Measurements from ENCODE around the gene NME9. TPM values are rescaled to one million over a fixed set of nuclear protein-coding genes. Genes with fewer than 3 reads are reported as not detected.

The NME9 gene
- total and polyA plus RNA-seq, 7 experiments from 2014 or later: 0.52 to 2.0 (median 0.71) TPM; not detected in 1

DNA sequence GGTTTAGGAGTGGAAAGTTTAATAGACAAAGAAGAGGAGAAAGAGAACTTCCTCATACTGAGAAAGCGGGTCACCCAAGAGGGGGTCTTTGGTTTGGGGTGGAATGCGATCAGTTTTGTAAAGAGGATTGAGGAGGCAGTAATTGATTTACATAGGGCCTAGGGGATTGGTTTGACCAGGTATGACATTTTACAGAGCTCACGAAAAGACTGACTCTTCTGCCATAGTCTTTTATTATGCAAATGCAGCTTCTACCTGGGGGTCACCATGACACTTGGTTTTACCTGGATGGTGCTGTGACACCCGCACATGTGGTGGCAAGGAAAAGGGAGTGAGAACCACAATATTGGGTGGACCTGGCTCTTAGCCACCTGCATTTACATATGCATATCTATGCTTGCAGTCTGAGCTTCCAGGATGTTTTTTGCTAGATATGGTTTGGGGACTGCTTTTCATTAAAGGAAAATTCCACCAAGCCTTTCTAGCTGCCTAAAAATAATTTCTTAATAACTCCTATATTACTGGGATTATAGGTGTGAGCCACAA is 6.9 kb upstream of the NME9 start:
- Histone ChIP-seq H3K9me3 (ENCODE audit: control insufficient read depth in 2 of 3, low read length in 3 of 3) (no peaks in the 10 kb centered on the region), H3K27me3 (ENCODE audit: control insufficient read depth in 2 of 2, insufficient read depth in 2 of 2, low read length in 2 of 2) (no peaks in the 10 kb centered on the region), H3K27ac (ENCODE audit: low read depth, low read length) (no peak overlapping the region), H3K4me1 (ENCODE audit: control insufficient read depth in 2 of 2, insufficient read depth in 2 of 2, low read length in 2 of 2) (no peaks in the 10 kb centered on the region), H3K4me3 (ENCODE audit: low read length) (no peak overlapping the region), H3K36me3 (ENCODE audit: control insufficient read depth in 2 of 3, insufficient read depth in 3 of 3, low read length in 3 of 3) (no peaks in the 10 kb centered on the region)
- H3K27ac Mint-ChIP-seq: no peak overlapping the region
- intact Hi-C loops (cut with micrococcal nuclease): no loop called here
- peaks cover 0 to 7% (median 5%) of the 10 kb centered on the region in 7 donors for H3K4me1 Mint-ChIP-seq
- ATAC-seq (no peak), DNase-seq (no peak)
- no peaks in the 10 kb centered on the region for H3K9me3 Mint-ChIP-seq
- POLR2A ChIA-PET: no interaction called here
- H3K27me3 Mint-ChIP-seq: peaks cover 0 to 16% (median 0%) of the 10 kb centered on the region in 5 donors
- no peak overlapping the region for H3K4me3 Mint-ChIP-seq
- CTCF ChIA-PET: interaction anchor here (0.6 to 0.9 kb wide), 3 partner anchors 9 to 38 kb away, joined by 3 read pairs; no protein-coding TSS in a partner anchor
- no peaks in the 10 kb centered on the region for H3K36me3 Mint-ChIP-seq

DNA sequence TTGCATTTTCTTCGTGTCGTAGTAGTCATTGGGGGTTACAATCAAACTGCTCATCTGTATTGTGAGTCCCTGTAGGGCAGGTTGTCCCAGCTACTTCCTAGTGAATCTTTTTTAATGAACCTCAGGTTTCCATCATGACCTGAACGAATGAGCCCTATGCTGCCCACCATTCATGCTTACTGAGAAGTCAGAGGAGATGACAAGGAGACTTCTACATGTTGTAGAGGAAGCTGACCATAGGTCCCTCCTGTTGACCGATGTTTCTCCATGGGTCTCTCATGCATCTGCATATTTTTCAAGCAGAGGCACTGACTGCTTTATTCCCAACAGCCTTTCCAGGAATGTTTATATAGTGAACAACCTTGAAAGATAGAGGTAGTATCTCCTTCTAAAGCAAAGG is 5.0 kb upstream of the NME9 start:
- no peaks in the 10 kb centered on the region for H3K27me3 ChIP-seq (ENCODE audit: control insufficient read depth in 2 of 2, insufficient read depth in 2 of 2, low read length in 2 of 2)
- Mint-ChIP-seq H3K27ac (no peak overlapping the region), H3K27me3 (peaks cover 0 to 16% (median 0%) of the 10 kb centered on the region in 5 donors), H3K4me3 (no peak overlapping the region), H3K36me3 (no peaks in the 10 kb centered on the region), H3K9me3 (no peaks in the 10 kb centered on the region), H3K4me1 (peaks cover 3 to 16% (median 13%) of the 10 kb centered on the region in 7 donors)
- ATAC-seq: no peak
- peaks cover 0 to under 1% (median 0%) of the 10 kb centered on the region in 3 experiments for H3K36me3 ChIP-seq (ENCODE audit: control insufficient read depth in 2 of 3, insufficient read depth in 3 of 3, low read length in 3 of 3)
- no peak overlapping the region for H3K4me3 ChIP-seq (ENCODE audit: low read length)
- no peak for DNase-seq
- H3K27ac ChIP-seq (ENCODE audit: low read depth, low read length): no peak overlapping the region
- H3K4me1 ChIP-seq (ENCODE audit: control insufficient read depth in 2 of 2, insufficient read depth in 2 of 2, low read length in 2 of 2): no peaks in the 10 kb centered on the region
- ChIA-PET POLR2A (no interaction called here), CTCF (no interaction called here)
- H3K9me3 ChIP-seq (ENCODE audit: control insufficient read depth in 2 of 3, low read length in 3 of 3): no peaks in the 10 kb centered on the region
- intact Hi-C loops (cut with micrococcal nuclease): loop anchor here in 1 of 2 donors (5.0 kb wide), 3 partner anchors 258 to 588 kb away; partner anchors contain the start of gene CEP70

DNA sequence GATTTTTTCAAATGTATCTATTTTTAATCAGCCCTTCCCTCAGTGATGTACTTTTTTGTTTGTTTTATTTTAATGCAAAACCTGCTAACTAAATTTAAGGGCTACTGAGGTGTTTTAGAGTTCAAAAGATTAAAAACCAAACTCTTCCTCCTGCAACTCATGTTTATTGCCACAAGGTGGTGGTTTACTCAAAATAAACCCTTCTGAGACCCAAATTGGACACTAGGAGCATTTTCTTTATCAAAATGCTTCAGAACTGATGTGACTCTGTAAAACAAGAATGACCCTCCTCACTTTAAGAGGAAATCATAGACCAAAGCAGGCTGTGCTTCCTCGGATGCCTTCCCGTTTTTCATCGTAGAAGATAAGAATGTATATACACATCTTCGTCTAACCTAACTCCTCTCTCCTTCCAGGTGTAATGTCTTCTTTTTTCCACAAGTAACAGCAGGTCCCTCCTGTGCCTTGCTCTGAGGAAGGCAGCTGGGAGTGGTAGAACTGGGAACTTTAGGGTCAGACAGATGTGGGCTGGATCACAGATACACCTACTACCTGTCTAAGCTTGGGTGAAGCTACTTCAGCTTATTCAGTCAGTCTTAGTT is 2.9 kb upstream of the NME9 start:
- intact Hi-C loops (cut with micrococcal nuclease): loop anchor here (1.0 to 5.0 kb wide), 5 partner anchors 85 to 590 kb away; partner anchors contain the start of gene CEP70 (in 1 of the 2)
- H3K36me3 Mint-ChIP-seq: no peaks in the 10 kb centered on the region
- Histone ChIP-seq H3K27me3 (ENCODE audit: control insufficient read depth in 2 of 2, insufficient read depth in 2 of 2, low read length in 2 of 2) (no peaks in the 10 kb centered on the region), H3K4me1 (ENCODE audit: control insufficient read depth in 2 of 2, insufficient read depth in 2 of 2, low read length in 2 of 2) (peaks cover 5 to 8% of the 10 kb centered on the region in 2 donors), H3K27ac (ENCODE audit: low read depth, low read length) (no peak overlapping the region), H3K36me3 (ENCODE audit: control insufficient read depth in 2 of 3, insufficient read depth in 3 of 3, low read length in 3 of 3) (peaks cover 0 to 3% (median 0%) of the 10 kb centered on the region in 3 experiments), H3K9me3 (ENCODE audit: control insufficient read depth in 2 of 3, low read length in 3 of 3) (no peaks in the 10 kb centered on the region), H3K4me3 (ENCODE audit: low read length) (no peak overlapping the region)
- peaks cover 10 to 32% (median 26%) of the 10 kb centered on the region in 7 donors for H3K4me1 Mint-ChIP-seq
- DNase-seq (peak in 3 of 9 donors; percentile 17 to 26 (median 18)), ATAC-seq (no peak)
- no peaks in the 10 kb centered on the region for H3K9me3 Mint-ChIP-seq
- peak overlapping the region in 7 of 9 donors; percentile 7 to 65 (median 41) for H3K27ac Mint-ChIP-seq
- peak overlapping the region in 1 of 10 donors; percentile 35 for H3K4me3 Mint-ChIP-seq
- POLR2A ChIA-PET: no interaction called here
- CTCF ChIA-PET: interaction anchor here (1.1 to 1.2 kb wide), 2 partner anchors 153 to 263 kb away, joined by 3 read pairs; no protein-coding TSS in a partner anchor
- H3K27me3 Mint-ChIP-seq: peaks cover 0 to 16% (median 0%) of the 10 kb centered on the region in 5 donors

DNA sequence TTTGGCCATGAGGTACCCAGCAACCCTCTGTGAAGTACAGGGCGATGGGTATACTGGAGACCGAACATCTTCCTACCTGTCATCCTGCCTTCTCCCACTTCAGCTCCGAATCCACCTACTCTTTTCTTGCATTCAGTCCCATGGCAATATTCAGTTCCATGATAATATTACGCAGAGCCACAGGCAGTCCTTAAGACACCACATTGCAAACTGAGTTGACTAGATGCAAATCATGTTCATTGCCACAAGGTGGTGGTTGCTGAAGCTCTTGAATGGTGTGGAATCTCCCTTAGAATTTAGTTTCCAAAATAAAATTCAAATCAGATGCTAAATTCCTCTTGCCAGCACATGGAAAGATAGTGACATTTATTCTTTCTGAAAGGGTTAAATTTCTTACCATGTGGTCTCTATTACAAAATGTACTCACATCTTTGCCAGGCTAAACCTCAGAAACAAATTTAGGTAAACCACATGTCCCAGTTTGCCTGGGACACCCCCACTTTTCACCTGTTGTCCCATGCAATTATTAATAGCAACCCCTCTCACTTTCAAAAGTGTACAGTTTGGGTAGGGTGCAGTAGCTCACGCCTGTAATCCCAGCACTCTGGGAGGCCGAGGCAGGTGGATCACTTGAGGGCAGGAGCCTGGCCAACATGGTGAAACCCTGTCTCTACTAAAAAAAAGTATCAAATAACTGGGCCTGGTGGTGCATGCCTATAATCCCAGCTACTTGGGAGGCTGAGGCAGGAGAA is 1.7 kb upstream of the NME9 start:
- H3K27ac ChIP-seq (ENCODE audit: low read depth, low read length): no peak overlapping the region
- Mint-ChIP-seq H3K27ac (peak overlapping the region in 7 of 9 donors; percentile 49 to 98 (median 87)), H3K4me3 (peak overlapping the region in 4 of 10 donors; percentile 27 to 56 (median 43)), H3K27me3 (peaks cover 0 to 16% (median 0%) of the 10 kb centered on the region in 5 donors), H3K9me3 (no peaks in the 10 kb centered on the region), H3K36me3 (no peaks in the 10 kb centered on the region), H3K4me1 (peaks cover 10 to 32% (median 28%) of the 10 kb centered on the region in 7 donors)
- no peaks in the 10 kb centered on the region for H3K9me3 ChIP-seq (ENCODE audit: control insufficient read depth in 2 of 3, low read length in 3 of 3)
- H3K27me3 ChIP-seq (ENCODE audit: control insufficient read depth in 2 of 2, insufficient read depth in 2 of 2, low read length in 2 of 2): no peaks in the 10 kb centered on the region
- intact Hi-C loops (cut with micrococcal nuclease): loop anchor here in 1 of 2 donors (5.0 kb wide), 3 partner anchors 261 to 591 kb away; partner anchors contain the start of gene CEP70
- H3K36me3 ChIP-seq (ENCODE audit: control insufficient read depth in 2 of 3, insufficient read depth in 3 of 3, low read length in 3 of 3): peaks cover 0 to 3% (median 0%) of the 10 kb centered on the region in 3 experiments
- ChIA-PET POLR2A (interaction anchor here (0.7 to 1.1 kb wide), 3 partner anchors 144 to 156 kb away, joined by 3 to 4 read pairs (median 3); partner anchors contain the start of genes ARMC8 and DBR1), CTCF (interaction anchor here (0.6 to 1.4 kb wide), 6 partner anchors 24 to 305 kb away, joined by 3 to 4 read pairs (median 3); no protein-coding TSS in a partner anchor)
- ATAC-seq: no peak
- DNase-seq: no peak
- H3K4me3 ChIP-seq (ENCODE audit: low read length): no peak overlapping the region
- H3K4me1 ChIP-seq (ENCODE audit: control insufficient read depth in 2 of 2, insufficient read depth in 2 of 2, low read length in 2 of 2): peaks cover 5 to 8% of the 10 kb centered on the region in 2 donors

- CTCF ChIA-PET: interaction anchor here (0.6 to 1.4 kb wide), 2 partner anchors 25 to 324 kb away, joined by 3 to 4 read pairs; no protein-coding TSS in a partner anchor
- Mint-ChIP-seq H3K4me1 (peaks cover 11 to 34% (median 30%) of the 10 kb centered on the region in 7 donors), H3K27ac (peak overlapping the region; percentile 85 to 98 (median 94)), H3K27me3 (peaks cover 0 to 12% (median 0%) of the 10 kb centered on the region in 5 donors), H3K9me3 (no peaks in the 10 kb centered on the region), H3K36me3 (no peaks in the 10 kb centered on the region), H3K4me3 (peak overlapping the region; percentile 91 to 99 (median 97))
- intact Hi-C loops (cut with micrococcal nuclease): loop anchor here (1.0 to 5.0 kb wide), 16 partner anchors 17 to 1578 kb away; partner anchors contain the start of genes ARMC8 (in 2 of the 2), CEP70 (in 2 of the 2), DBR1 (in 2 of the 2) and COPB2 (in 1 of the 2)
- DNase-seq (no peak), ATAC-seq (no peak)
- Histone ChIP-seq H3K27me3 (ENCODE audit: control insufficient read depth in 2 of 2, insufficient read depth in 2 of 2, low read length in 2 of 2) (no peaks in the 10 kb centered on the region), H3K4me1 (ENCODE audit: control insufficient read depth in 2 of 2, insufficient read depth in 2 of 2, low read length in 2 of 2) (peaks cover 5 to 8% of the 10 kb centered on the region in 2 donors), H3K36me3 (ENCODE audit: control insufficient read depth in 2 of 3, insufficient read depth in 3 of 3, low read length in 3 of 3) (peaks cover 0 to 3% (median 0%) of the 10 kb centered on the region in 3 experiments), H3K27ac (ENCODE audit: low read depth, low read length) (peak overlapping the region; percentile 86), H3K9me3 (ENCODE audit: control insufficient read depth in 2 of 3, low read length in 3 of 3) (no peaks in the 10 kb centered on the region), H3K4me3 (ENCODE audit: low read length) (peak overlapping the region; percentile 78)
- POLR2A ChIA-PET: no interaction called here
Measured at GRCh38 chr3:138329984-138330293, 288 bp upstream of the NME9 start.

DNA sequence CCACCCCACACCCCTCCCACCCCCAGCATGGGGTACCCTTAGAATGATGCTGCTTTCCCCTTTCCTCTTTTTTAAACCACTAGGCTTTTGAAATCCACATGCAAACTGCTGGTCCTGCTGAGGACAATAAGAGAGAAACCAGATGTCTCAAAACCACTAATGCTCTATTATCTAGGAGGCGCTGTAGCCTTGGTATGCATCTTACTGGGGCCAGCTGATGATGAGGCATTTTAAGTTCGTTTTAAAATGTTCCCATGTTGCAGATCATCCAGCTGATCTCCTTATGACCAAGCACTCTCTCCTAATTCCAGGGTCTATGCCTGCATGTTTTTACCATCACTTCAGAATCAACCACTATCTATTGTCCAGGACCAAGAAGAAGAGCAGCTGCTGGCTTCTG is 1.3 kb downstream of the NME9 start:
- H3K36me3 ChIP-seq (ENCODE audit: control insufficient read depth in 2 of 3, insufficient read depth in 3 of 3, low read length in 3 of 3): peaks cover 0 to 3% (median 0%) of the 10 kb centered on the region in 3 experiments
- ATAC-seq (no peak), DNase-seq (no peak)
- ChIA-PET CTCF (interaction anchor here (0.6 to 1.5 kb wide), 5 partner anchors 11 to 142 kb away, joined by 3 to 7 read pairs (median 3); no protein-coding TSS in a partner anchor), POLR2A (interaction anchor here (0.8 kb wide), 1 partner anchor 141 kb away, joined by 4 read pairs; no protein-coding TSS in a partner anchor)
- H3K27me3 ChIP-seq (ENCODE audit: control insufficient read depth in 2 of 2, insufficient read depth in 2 of 2, low read length in 2 of 2): no peaks in the 10 kb centered on the region
- H3K9me3 ChIP-seq (ENCODE audit: control insufficient read depth in 2 of 3, low read length in 3 of 3): no peaks in the 10 kb centered on the region
- Mint-ChIP-seq H3K4me3 (peak overlapping the region in 9 of 10 donors; percentile 71 to 97 (median 91)), H3K27me3 (peaks cover 0 to 3% (median 0%) of the 10 kb centered on the region in 5 donors), H3K9me3 (no peaks in the 10 kb centered on the region), H3K36me3 (no peaks in the 10 kb centered on the region), H3K27ac (peak overlapping the region in 7 of 9 donors; percentile 60 to 98 (median 85)), H3K4me1 (peaks cover 13 to 48% (median 45%) of the 10 kb centered on the region in 7 donors)
- intact Hi-C loops (cut with micrococcal nuclease): loop anchor here (2.0 to 5.0 kb wide), 6 partner anchors 18 to 1014 kb away; partner anchors contain the start of genes FAIM (in 1 of the 2), MRPS22 (in 1 of the 2) and PIK3CB (in 1 of the 2)
- H3K4me1 ChIP-seq (ENCODE audit: control insufficient read depth in 2 of 2, insufficient read depth in 2 of 2, low read length in 2 of 2): peaks cover 5 to 8% of the 10 kb centered on the region in 2 donors
- no peak overlapping the region for H3K27ac ChIP-seq (ENCODE audit: low read depth, low read length)
- H3K4me3 ChIP-seq (ENCODE audit: low read length): peak overlapping the region; percentile 78

Measured in naive thymus-derived CD4-positive, alpha-beta T cell (primary cell).